GM12891 (cell line): ENCODE data around the gene FARS2.

ENCODE experiments used
- PAX5 ChIP-seq: IDR thresholded peaks from 2 replicates; pipeline ENCODE4 v1.6.1; 2011; ENCODE audit warnings: low read length, moderate library complexity, mild to moderate bottlenecking; ENCODE audit not compliant: insufficient read depth, severe bottlenecking
- POLR2A ChIP-seq: IDR thresholded peaks from 2 replicates; pipeline ENCODE4 v1.6.1; 2011; ENCODE audit warnings: low read depth, low read length, control low read depth
- POLR2AphosphoS5 ChIP-seq: IDR thresholded peaks from 2 replicates; pipeline ENCODE4 v1.6.1; 2011; ENCODE audit warnings: low read depth, low read length, control low read depth
- TAF1 ChIP-seq: IDR thresholded peaks from 2 replicates; pipeline ENCODE4 v1.6.1; 2011; ENCODE audit warnings: low read depth, low read length, control low read depth

- TF ChIP-seq POLR2AphosphoS5 (no peak), TAF1 (no peak), POLR2A (no peak), PAX5 (no peak)
These were observed 280.6 kb downstream of the FARS2 start for GRCh38 chr6:5541751-5542432.
